ENCODE results near the gene UNK. TPM values are rescaled to one million over a fixed set of nuclear protein-coding genes. Genes with fewer than 3 reads are reported as not detected.

UNK gene
- total RNA-seq, 1 experiment from 2014 or later = 15.6 TPM

DNA sequence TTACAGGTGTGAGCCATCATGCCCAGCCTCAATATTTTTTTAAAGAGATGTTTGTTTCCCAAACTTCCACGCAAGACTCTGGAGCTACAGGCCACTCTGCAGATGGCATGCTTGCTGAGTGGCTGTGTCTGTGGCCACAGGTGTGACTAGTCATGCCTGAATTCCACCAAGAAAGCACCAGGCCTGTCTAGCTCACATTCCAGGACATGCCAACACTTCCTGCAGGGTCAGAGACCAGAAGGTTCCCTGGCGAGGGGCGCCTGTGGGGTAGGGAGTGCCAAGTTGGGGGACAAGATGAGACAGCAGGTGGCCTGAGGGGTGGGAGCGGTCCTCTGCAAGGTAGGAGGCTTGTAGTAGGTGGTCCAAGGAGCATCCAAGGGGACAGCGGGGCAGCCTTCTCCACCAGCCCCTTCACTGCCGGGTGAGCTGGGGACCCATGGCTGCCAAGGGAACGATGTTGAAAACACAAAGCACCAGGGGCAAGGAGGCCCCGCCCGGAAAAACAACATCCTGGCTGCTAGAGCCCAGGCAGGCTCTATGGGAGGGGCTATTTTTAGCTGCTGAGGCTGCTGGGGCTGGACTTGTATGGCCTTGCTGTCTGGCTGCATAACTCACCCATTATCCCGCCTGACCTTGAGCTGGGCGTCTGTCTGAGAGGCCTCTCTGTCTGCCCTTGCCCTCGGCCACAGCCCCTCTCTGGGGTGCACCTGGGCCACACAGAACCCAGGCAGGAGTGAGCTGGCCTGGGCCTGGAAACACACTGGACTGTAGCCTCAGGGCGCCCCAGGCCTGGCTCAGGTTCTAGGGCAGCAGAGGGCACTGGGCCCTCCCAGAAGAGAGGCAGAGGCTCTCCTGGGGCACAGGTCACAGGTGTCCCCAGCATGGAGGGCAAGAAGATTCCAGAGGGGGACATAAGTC, 88.1 kb downstream of the UNK start:
- DNase-seq (ENCODE audit: low read depth) = peak; percentile 85

DNA sequence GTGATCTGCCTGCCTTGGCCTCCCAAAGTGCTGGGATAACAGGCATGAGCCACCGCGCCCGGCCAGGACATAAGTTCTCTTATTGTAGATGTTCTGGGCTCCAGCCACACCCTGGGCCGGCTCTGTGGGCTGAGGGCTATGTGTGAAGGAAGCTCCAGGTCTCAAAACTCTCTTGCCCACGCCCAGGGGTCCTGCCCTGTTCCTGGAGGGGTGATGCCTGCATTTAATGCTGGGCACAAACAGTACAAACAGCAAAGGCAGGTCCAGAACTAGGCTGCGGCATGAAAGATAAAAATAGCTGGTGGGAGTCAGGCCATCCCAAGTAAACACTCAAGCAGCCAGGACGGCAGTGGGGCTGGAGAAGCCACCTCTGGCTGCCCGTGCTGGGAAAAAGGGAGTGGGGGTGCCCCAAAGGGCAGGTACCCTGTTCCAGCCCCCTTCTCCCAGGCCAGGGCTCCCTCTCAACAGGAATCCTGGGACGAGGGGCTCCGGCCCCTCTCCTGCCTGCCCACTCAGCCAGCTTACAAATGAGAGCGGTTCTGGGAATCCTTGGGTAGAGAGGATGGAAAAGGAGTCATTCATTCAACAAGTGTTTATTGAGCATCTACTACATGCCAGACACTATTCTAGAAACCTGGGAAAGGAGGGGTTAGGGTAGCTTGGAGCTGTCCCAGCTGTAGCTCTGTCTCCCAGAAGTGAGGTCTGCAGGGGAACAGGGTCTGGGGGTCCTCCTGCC, 89.1 kb downstream of the UNK start:
- DNase-seq (ENCODE audit: low read depth) = no peak

DNA sequence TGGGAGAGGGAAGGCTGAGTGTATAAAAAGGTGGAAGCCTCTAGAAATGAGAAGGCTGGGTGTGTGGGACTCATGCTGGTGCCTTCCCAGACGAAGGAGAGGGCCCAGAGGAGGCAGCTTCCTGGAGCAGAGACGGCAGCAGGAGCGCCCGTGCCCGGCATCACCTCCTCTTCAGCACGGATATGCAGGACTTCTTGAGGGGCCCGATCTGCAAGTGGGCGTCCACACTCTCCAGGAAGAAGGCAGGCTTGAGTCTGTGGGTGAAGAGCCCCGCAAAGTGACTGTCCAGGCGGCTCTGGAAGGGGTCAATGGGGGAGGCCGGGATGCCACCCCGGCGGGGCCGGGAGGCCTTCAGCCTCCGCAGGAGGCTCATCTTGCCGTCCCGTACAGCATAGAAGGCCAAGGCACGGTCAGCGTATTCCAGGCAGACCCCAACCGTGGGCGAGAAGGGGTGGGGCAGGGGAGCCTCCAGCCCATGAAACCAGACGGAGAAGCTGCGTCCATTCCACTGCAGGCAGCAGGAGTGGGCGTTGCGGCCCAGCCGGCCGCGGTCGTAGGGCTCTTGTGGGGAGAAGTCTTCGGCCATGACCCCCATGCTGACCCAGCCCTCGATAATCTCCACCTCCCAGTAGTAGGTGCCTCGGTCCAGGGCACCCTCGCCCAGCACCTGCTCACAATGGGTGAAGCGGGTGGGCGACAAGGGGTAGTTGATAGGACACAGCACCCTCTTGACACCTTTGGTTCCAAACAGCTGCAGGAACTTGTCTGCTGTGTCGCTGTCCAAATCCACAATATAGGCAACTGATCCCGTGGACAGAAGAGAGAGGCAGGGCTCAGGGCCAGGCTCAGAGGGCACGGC, 89.9 kb downstream of the UNK start:
- DNase-seq (ENCODE audit: low read depth) = no peak

Other genes with a start within 250 kb of the UNK start
- under 0.01 TPM in 1 of 2 replicates, not detected in the other for gene MYO15B, start 197.0 kb upstream of the UNK start, total RNA-seq (2014; rRNA removed; shearing (Covaris generic))
- gene SMIM5, start 151.4 kb upstream of the UNK start, total RNA-seq (2014; rRNA removed; shearing (Covaris generic)) = not detected in 2 replicates
- gene RECQL5, start 117.7 kb upstream of the UNK start, total RNA-seq (2014; rRNA removed; shearing (Covaris generic)) = 6.0 and 9.6 TPM in 2 replicates
- gene SAP30BP, start 117.5 kb upstream of the UNK start, total RNA-seq (2014; rRNA removed; shearing (Covaris generic)) = 68.9 and 81.3 TPM in 2 replicates
- 0.36 and 0.39 TPM in 2 replicates for gene ITGB4, start 63.3 kb upstream of the UNK start, total RNA-seq (2014; rRNA removed; shearing (Covaris generic))
- 37.0 and 44.2 TPM in 2 replicates for gene GALK1, start 19.6 kb upstream of the UNK start, total RNA-seq (2014; rRNA removed; shearing (Covaris generic))
- gene UNC13D, start 59.6 kb downstream of the UNK start, total RNA-seq (2014; rRNA removed; shearing (Covaris generic)) = 0.78 TPM in 1 of 2 replicates, not detected in the other
- 21.9 and 24.9 TPM in 2 replicates for gene WBP2, start 70.5 kb downstream of the UNK start, total RNA-seq (2014; rRNA removed; shearing (Covaris generic))
- 13.6 and 15.9 TPM in 2 replicates for gene TRIM47, start 93.8 kb downstream of the UNK start, total RNA-seq (2014; rRNA removed; shearing (Covaris generic))
- gene TRIM65, start 112.1 kb downstream of the UNK start, total RNA-seq (2014; rRNA removed; shearing (Covaris generic)) = 8.5 and 14.4 TPM in 2 replicates
- 25.4 and 36.3 TPM in 2 replicates for gene MRPL38, start 120.1 kb downstream of the UNK start, total RNA-seq (2014; rRNA removed; shearing (Covaris generic))
- gene FBF1, start 156.2 kb downstream of the UNK start, total RNA-seq (2014; rRNA removed; shearing (Covaris generic)) = 6.0 and 8.0 TPM in 2 replicates
- 21.4 TPM in 2 replicates for gene ACOX1, start 194.4 kb downstream of the UNK start, total RNA-seq (2014; rRNA removed; shearing (Covaris generic))
- 12.6 and 16.5 TPM in 2 replicates for gene TEN1, start 194.4 kb downstream of the UNK start, total RNA-seq (2014; rRNA removed; shearing (Covaris generic))
- gene CDK3, start 216.0 kb downstream of the UNK start, total RNA-seq (2014; rRNA removed; shearing (Covaris generic)) = 1.4 and 2.2 TPM in 2 replicates
- gene EVPL, start 242.5 kb downstream of the UNK start, total RNA-seq (2014; rRNA removed; shearing (Covaris generic)) = not detected in 2 replicates